ENCODE data around the gene LAYN.
A peak's percentile ranks its signal among the peaks of the same experiment; 100 is the strongest.

Gene LAYN

GRCh38 chr11:111582881-111583280, 42.4 kb downstream of the LAYN start:
- no peaks in the 10 kb centered on the region for H3K4me1 ChIP-seq (ENCODE audit: control insufficient read depth, low read depth, low read length)
- no peak overlapping the region for H3K4ac ChIP-seq (ENCODE audit: low read depth, low read length)
- H3K27me3 ChIP-seq (ENCODE audit: insufficient read depth, low read length, poor library complexity) = no peaks in the 10 kb centered on the region
- no peaks in the 10 kb centered on the region for H3K79me1 ChIP-seq (ENCODE audit: low read length)
- no peak overlapping the region for H3K4me2 ChIP-seq (ENCODE audit: low read length)
- DNase-seq = no peak
- H2BK120ac ChIP-seq (ENCODE audit: low read depth, low read length) = no peak overlapping the region
- H3K18ac ChIP-seq (ENCODE audit: low read length) = no peak overlapping the region
- no peak overlapping the region for H3K56ac ChIP-seq (ENCODE audit: low read length)
- H2BK15ac ChIP-seq (replicated peaks; ENCODE audit: low read depth) = no peak overlapping the region
- no peak overlapping the region for H3K4me3 ChIP-seq (ENCODE audit: low read length)
- H2AK5ac ChIP-seq (ENCODE audit: low read length) = no peak overlapping the region
- H3K36me3 ChIP-seq (ENCODE audit: control insufficient read depth, insufficient read depth, low read length) = no peaks in the 10 kb centered on the region
- WGBS (ENCODE audit: extremely low coverage, insufficient coverage, low lambda C conversion rate) = no CpG with 5 or more reads among the region's 4 CpGs
- H3K79me2 ChIP-seq (ENCODE audit: control insufficient read depth, insufficient read depth, low read length) = no peaks in the 10 kb centered on the region
- no peak overlapping the region for H4K5ac ChIP-seq (ENCODE audit: low read length)
- H3K23ac ChIP-seq (ENCODE audit: low read length) = no peak overlapping the region
- H2BK5ac ChIP-seq (ENCODE audit: low read length) = no peak overlapping the region
- no peak overlapping the region for H4K8ac ChIP-seq (ENCODE audit: low read depth, low read length)
- H3K9ac ChIP-seq (ENCODE audit: low read length) = no peak overlapping the region
- H3K27ac ChIP-seq (ENCODE audit: low read depth, low read length) = no peak overlapping the region

GRCh38 chr11:111585371-111585770, 44.9 kb downstream of the LAYN start:
- Histone ChIP-seq H3K4me3 (ENCODE audit: low read length) (no peak overlapping the region), H3K18ac (ENCODE audit: low read length) (no peak overlapping the region)
- WGBS (ENCODE audit: extremely low coverage, insufficient coverage, low lambda C conversion rate) = no CpG with 5 or more reads among the region's 2 CpGs

GRCh38 chr11:111586388-111586831, 45.9 kb downstream of the LAYN start:
- peak; percentile 59 for DNase-seq
- H3K27ac ChIP-seq (ENCODE audit: low read depth, low read length) = no peak overlapping the region
- H3K4me1 ChIP-seq (ENCODE audit: control insufficient read depth, low read depth, low read length) = no peaks in the 10 kb centered on the region

More at GRCh38 chr11:111585371-111585770, 44.9 kb downstream of the LAYN start:
- H4K5ac ChIP-seq (ENCODE audit: low read length) = no peak overlapping the region
- DNase-seq = no peak
- H3K23ac ChIP-seq (ENCODE audit: low read length) = no peak overlapping the region
- H3K4me1 ChIP-seq (ENCODE audit: control insufficient read depth, low read depth, low read length) = no peaks in the 10 kb centered on the region
- no peak overlapping the region for H3K56ac ChIP-seq (ENCODE audit: low read length)
- no peak overlapping the region for H2BK15ac ChIP-seq (replicated peaks; ENCODE audit: low read depth)
- no peak overlapping the region for H2BK5ac ChIP-seq (ENCODE audit: low read length)
- no peaks in the 10 kb centered on the region for H3K27me3 ChIP-seq (ENCODE audit: insufficient read depth, low read length, poor library complexity)
- H2AK5ac ChIP-seq (ENCODE audit: low read length) = no peak overlapping the region
- H3K4me2 ChIP-seq (ENCODE audit: low read length) = no peak overlapping the region
- H3K4ac ChIP-seq (ENCODE audit: low read depth, low read length) = no peak overlapping the region
- no peak overlapping the region for H3K9ac ChIP-seq (ENCODE audit: low read length)
- no peak overlapping the region for H2BK120ac ChIP-seq (ENCODE audit: low read depth, low read length)
- no peaks in the 10 kb centered on the region for H3K79me1 ChIP-seq (ENCODE audit: low read length)
- H3K27ac ChIP-seq (ENCODE audit: low read depth, low read length) = no peak overlapping the region
- no peaks in the 10 kb centered on the region for H3K36me3 ChIP-seq (ENCODE audit: control insufficient read depth, insufficient read depth, low read length)
- H4K8ac ChIP-seq (ENCODE audit: low read depth, low read length) = no peak overlapping the region
- no peaks in the 10 kb centered on the region for H3K79me2 ChIP-seq (ENCODE audit: control insufficient read depth, insufficient read depth, low read length)

GRCh38 chr11:111589114-111589513, 48.6 kb downstream of the LAYN start:
- no peak overlapping the region for H3K27ac ChIP-seq (ENCODE audit: low read depth, low read length)
- H3K4me3 ChIP-seq (ENCODE audit: low read length) = no peak overlapping the region
- H2BK15ac ChIP-seq (replicated peaks; ENCODE audit: low read depth) = no peak overlapping the region
- H3K56ac ChIP-seq (ENCODE audit: low read length) = no peak overlapping the region
- H2BK5ac ChIP-seq (ENCODE audit: low read length) = no peak overlapping the region
- no peak overlapping the region for H3K4ac ChIP-seq (ENCODE audit: low read depth, low read length)
- no peaks in the 10 kb centered on the region for H3K27me3 ChIP-seq (ENCODE audit: insufficient read depth, low read length, poor library complexity)
- H3K36me3 ChIP-seq (ENCODE audit: control insufficient read depth, insufficient read depth, low read length) = no peaks in the 10 kb centered on the region
- H3K79me1 ChIP-seq (ENCODE audit: low read length) = no peaks in the 10 kb centered on the region
- no peak overlapping the region for H3K9ac ChIP-seq (ENCODE audit: low read length)
- DNase-seq = no peak
- H2BK120ac ChIP-seq (ENCODE audit: low read depth, low read length) = no peak overlapping the region
- H2AK5ac ChIP-seq (ENCODE audit: low read length) = no peak overlapping the region
- no peak overlapping the region for H4K8ac ChIP-seq (ENCODE audit: low read depth, low read length)
- no peak overlapping the region for H4K5ac ChIP-seq (ENCODE audit: low read length)
- H3K23ac ChIP-seq (ENCODE audit: low read length) = no peak overlapping the region
- WGBS (ENCODE audit: extremely low coverage, insufficient coverage, low lambda C conversion rate) = no CpG with 5 or more reads among the region's 2 CpGs
- H3K18ac ChIP-seq (ENCODE audit: low read length) = no peak overlapping the region
- no peaks in the 10 kb centered on the region for H3K4me1 ChIP-seq (ENCODE audit: control insufficient read depth, low read depth, low read length)
- no peaks in the 10 kb centered on the region for H3K79me2 ChIP-seq (ENCODE audit: control insufficient read depth, insufficient read depth, low read length)
- no peak overlapping the region for H3K4me2 ChIP-seq (ENCODE audit: low read length)

More at GRCh38 chr11:111586388-111586831, 45.9 kb downstream of the LAYN start:
- Histone ChIP-seq H3K23ac (ENCODE audit: low read length) (no peak overlapping the region), H2AK5ac (ENCODE audit: low read length) (no peak overlapping the region), H3K18ac (ENCODE audit: low read length) (no peak overlapping the region), H2BK5ac (ENCODE audit: low read length) (no peak overlapping the region), H3K56ac (ENCODE audit: low read length) (no peak overlapping the region), H3K4me2 (ENCODE audit: low read length) (no peak overlapping the region), H3K27me3 (ENCODE audit: insufficient read depth, low read length, poor library complexity) (no peaks in the 10 kb centered on the region), H3K79me2 (ENCODE audit: control insufficient read depth, insufficient read depth, low read length) (no peaks in the 10 kb centered on the region), H2BK120ac (ENCODE audit: low read depth, low read length) (no peak overlapping the region), H4K8ac (ENCODE audit: low read depth, low read length) (no peak overlapping the region), H3K4me3 (ENCODE audit: low read length) (no peak overlapping the region), H2BK15ac (replicated peaks; ENCODE audit: low read depth) (no peak overlapping the region), H3K36me3 (ENCODE audit: control insufficient read depth, insufficient read depth, low read length) (no peaks in the 10 kb centered on the region), H3K4ac (ENCODE audit: low read depth, low read length) (no peak overlapping the region), H4K5ac (ENCODE audit: low read length) (no peak overlapping the region), H3K9ac (ENCODE audit: low read length) (no peak overlapping the region), H3K79me1 (ENCODE audit: low read length) (no peaks in the 10 kb centered on the region)
- no CpG with 5 or more reads among the region's 1 CpG for WGBS (ENCODE audit: extremely low coverage, insufficient coverage, low lambda C conversion rate)

- H3K4me2 ChIP-seq (ENCODE audit: low read length) = no peak overlapping the region
- H3K4ac ChIP-seq (ENCODE audit: low read depth, low read length) = no peak overlapping the region
- no peak overlapping the region for H3K18ac ChIP-seq (ENCODE audit: low read length)
- no peak overlapping the region for H2AK5ac ChIP-seq (ENCODE audit: low read length)
- DNase-seq = no peak
- H3K79me1 ChIP-seq (ENCODE audit: low read length) = no peaks in the 10 kb centered on the region
- no peak overlapping the region for H4K8ac ChIP-seq (ENCODE audit: low read depth, low read length)
- no CpG with 5 or more reads among the region's 5 CpGs for WGBS (ENCODE audit: extremely low coverage, insufficient coverage, low lambda C conversion rate)
- H3K4me3 ChIP-seq (ENCODE audit: low read length) = no peak overlapping the region
- H2BK15ac ChIP-seq (replicated peaks; ENCODE audit: low read depth) = no peak overlapping the region
- H3K4me1 ChIP-seq (ENCODE audit: control insufficient read depth, low read depth, low read length) = no peaks in the 10 kb centered on the region
- H3K27ac ChIP-seq (ENCODE audit: low read depth, low read length) = no peak overlapping the region
- H3K56ac ChIP-seq (ENCODE audit: low read length) = no peak overlapping the region
- H3K23ac ChIP-seq (ENCODE audit: low read length) = no peak overlapping the region
- no peak overlapping the region for H2BK5ac ChIP-seq (ENCODE audit: low read length)
- H4K5ac ChIP-seq (ENCODE audit: low read length) = no peak overlapping the region
- H3K9ac ChIP-seq (ENCODE audit: low read length) = no peak overlapping the region
- H3K36me3 ChIP-seq (ENCODE audit: control insufficient read depth, insufficient read depth, low read length) = no peaks in the 10 kb centered on the region
- H2BK120ac ChIP-seq (ENCODE audit: low read depth, low read length) = no peak overlapping the region
- no peaks in the 10 kb centered on the region for H3K79me2 ChIP-seq (ENCODE audit: control insufficient read depth, insufficient read depth, low read length)
- no peaks in the 10 kb centered on the region for H3K27me3 ChIP-seq (ENCODE audit: insufficient read depth, low read length, poor library complexity)
Measured at GRCh38 chr11:111589886-111590499, 49.5 kb downstream of the LAYN start.

All from mesendoderm (in vitro differentiated cells).